ENCODE data around the gene RBPJ.

Gene RBPJ

DNA sequence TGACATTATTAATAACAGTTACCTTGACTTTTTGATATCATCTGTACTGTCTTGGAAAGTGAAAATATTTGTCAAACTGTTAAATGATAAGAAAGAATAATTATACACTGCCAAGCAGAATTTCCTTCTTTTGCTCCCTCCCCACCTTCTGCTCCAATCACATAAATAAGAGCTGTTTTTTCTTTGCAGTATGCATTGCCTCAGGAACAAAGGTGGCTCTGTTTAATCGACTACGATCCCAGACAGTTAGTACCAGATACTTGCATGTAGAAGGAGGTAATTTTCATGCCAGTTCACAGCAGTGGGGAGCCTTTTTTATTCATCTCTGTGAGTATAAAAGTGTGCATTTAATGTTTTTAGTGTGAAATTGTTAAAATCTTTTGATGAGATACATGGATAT lies 103.3 kb downstream of the RBPJ start:
- peak; percentile 77 to 79 for DNase-seq

DNA sequence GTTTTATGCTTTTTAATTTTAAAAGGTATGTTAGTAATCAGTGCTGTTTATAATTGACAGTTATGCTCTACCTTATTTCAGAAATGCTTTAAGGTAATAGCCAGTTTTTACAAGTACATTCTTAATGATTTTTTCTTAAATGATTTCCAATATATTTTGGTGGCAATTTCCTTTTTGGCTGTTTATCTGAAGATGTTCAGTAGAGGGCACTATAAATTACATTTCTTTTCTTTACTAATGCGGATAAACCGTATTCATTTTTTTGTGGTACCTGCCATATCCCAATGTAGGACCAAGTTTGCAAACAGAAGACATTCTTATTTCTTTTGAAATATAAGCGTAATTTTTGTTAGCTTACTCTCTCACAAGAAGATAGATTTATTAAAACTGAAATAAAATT lies 104.0 kb downstream of the RBPJ start:
- no peak for DNase-seq

DNA sequence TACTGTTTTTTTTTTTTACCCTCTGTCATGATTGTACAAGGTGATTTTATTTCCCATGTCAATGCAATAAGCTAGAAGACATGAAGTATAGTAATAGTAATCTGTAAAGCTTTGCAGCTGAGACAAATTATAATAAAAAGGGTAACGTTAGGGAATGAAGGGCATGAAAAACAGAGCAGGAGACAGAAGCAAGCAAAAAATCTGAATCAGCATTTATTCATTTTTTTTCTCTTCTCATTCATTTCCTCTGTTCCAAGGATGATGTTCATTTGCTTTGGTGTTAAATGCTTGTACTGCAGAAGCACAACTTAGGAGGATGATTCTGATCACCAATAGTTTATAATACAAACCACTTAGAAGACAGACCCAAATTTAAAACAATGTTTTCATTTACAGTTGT lies 105.1 kb downstream of the RBPJ start:
- DNase-seq = no peak

DNA sequence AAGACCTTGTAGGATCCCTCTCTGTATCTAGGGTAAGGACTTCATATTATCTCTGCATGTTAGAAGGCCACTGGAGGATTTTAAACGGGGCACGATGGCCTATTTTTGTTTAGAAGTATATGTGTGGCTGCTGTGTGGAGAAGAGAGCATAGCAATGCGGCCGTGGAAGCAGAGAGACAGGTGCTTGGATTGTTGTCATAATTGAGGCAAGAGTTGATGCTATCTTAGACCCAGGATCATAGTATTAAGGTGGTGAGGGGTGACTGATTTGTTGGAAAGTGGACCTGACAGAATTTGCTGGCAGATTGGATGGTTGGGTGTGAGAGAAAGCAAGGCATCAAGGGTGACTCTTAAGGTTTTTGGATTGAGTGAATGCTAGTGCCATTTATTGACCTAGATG lies 106.1 kb downstream of the RBPJ start:
- DNase-seq = no peak

DNA sequence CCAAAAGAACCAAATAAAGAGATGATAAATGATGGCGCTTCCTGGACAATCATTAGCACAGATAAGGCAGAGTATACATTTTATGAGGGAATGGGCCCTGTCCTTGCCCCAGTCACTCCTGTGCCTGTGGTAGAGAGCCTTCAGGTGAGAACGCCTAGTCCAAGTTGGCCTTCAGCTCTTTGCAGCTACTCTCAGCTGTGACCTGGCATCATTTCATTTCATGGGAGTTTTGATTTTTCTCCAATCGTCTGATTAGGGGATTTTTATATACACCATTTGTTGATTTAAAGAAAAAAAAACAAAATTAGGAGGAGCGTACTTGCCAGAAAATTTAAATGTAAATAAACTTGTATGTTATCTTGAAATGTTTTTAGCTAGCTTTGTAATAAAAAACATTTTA lies 109.1 kb downstream of the RBPJ start:
- DNase-seq = no peak

DNA sequence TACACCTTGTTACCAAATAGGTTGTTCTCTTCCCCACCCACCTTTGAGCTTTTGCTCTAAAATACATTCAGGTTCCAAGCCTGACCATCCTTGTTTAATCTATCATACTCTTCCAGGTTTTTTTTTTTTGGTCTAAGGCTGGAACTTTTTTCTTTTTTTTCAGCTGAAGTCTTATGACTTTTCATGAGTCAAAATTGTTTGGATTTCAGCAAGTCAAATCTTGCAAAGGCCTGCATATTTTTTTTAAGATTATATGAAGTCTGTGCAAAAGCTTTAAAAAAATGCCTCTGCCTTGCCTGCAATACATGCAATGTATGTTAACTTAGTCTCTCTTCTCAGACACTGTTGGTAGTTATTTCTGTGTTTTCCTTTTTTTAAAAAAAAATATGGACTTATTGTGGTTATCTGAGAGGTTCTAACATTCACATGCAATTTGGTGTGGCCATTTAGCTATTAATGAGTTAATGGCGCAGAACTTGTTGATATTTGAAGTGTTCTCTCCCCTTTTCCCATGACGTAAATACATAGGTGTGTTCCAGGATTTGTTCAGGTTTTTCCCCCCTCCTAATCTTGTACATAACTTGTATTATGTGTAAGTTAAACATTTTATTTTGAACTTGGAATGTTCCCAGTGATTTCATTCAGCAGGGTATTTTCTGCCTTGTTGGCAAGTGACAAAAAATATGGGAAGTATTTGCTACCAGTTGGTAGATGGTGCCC lies 110.8 kb downstream of the RBPJ start:
- DNase-seq = no peak

DNA sequence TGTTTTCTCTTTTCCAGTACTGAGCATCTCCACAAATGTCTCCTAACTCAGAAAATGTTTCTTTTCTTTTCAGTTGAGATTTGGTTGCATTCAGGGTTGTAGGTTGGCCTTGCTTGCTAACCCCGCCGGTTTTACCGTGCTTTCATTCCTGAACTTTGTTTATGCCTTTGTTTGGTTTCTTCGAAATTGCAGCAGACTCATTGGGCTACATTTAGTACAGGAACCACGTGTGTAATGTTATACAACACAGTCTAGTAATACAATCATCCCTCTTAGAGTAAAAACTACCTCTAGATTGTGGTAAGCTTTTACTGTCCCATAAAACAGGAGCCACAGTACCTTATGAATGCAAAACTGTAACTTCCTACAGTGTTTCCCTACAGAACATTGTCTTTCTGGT lies 111.6 kb downstream of the RBPJ start:
- DNase-seq = no peak

DNA sequence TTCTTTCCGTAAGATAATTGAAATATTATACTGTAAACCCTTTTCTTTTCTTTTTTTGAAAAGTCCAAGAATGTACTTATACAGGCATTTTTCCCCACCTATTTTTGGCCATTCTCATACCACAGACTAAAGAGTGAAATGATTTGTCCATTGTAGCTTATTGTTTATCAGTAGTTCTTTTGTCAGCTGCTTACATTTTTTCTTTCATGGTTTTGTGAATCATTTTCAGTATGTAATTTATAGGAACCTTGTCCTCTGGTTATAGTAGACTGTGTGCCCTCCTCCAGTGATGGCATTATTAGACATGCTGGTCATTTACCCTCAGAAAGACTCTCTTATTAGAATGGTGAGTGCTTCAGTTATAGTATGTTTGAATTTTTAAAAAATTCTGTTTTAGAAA lies 112.7 kb downstream of the RBPJ start:
- no peak for DNase-seq

DNA sequence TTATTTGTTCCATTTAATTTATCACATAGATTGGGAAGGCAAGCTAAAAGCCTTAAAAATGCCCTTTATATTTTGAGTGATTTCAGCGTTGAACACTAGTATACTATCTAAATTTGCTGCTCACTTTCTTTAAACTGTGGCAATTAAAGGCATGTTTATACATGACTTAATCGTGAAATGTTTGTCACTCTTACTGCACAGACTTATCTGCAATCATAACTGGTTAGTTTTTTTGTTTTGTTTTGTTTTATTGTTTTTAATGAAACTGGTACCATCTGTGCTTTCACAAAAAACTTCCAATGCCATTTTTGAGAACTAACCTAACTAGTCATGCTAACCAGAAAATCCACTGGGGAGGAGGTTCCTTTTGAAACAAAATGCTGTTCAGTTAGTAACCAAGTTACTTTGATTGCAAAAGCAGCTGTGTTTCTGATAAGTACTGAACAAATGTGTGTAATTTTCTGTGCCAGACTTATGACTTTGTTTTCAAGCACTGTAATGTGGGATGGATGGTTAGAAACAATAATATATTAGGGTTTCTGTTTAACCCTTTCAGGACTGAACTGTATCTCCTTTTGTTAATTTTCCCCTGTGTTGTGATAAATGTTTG lies 113.3 kb downstream of the RBPJ start:
- no peak for DNase-seq

DNA sequence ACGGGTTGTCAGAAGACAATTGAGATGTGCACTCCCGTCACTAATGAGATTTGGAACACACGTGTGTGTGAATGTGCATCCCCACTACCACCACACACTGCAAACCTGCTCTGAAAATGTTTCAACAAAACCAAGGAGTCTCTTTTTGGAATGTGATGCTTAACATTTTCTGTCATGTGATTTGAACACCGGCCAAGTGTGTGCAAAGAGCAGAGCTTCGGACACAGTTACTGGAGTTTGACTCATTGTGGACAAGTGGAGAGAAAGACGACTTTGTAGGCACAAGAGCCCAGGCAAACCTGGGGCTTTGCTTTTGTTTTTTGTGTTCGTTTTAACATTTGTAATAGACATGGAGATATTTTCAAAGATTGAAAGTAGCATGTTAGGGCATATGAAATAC lies 120.3 kb downstream of the RBPJ start:
- no peak for DNase-seq

DNA sequence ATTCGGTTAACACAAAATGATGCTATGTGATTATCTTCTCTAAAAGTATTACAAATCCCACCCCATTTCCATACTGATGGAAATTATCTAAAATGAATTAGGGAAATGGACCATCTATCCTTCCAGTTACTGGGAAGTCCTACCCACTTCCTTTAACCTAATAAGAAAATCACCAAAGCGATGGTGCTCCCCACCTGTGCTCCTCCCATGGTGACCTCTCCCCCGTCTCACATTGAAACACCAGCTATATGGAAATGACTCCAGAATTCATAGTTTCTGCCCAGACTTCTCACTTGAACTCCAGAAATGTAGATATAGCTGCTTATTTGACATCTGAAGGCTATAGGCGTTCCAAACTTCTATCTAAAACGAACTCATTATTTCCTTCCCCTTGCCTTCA lies 121.0 kb downstream of the RBPJ start:
- DNase-seq = no peak

DNA sequence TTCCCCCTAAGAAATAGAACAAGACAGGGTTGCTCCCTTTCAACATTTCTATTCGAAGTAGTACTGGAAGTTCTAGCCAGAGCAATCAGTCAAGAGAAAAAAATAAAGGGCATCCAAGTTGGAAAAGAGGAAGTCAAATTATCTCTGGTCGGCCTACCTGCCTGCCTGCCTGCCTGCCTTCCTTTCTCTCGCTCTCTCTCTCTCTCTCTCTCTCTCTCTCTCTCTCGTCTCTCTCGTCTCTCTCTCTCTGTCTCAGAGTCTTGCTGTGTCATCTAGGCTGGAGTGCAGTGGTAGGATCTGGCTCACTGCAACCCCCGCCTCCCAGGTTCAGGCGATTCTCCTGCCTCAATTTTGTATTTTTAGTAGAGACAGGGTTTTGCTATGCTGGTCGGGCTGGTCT lies 126.6 kb downstream of the RBPJ start:
- DNase-seq = no peak

DNA sequence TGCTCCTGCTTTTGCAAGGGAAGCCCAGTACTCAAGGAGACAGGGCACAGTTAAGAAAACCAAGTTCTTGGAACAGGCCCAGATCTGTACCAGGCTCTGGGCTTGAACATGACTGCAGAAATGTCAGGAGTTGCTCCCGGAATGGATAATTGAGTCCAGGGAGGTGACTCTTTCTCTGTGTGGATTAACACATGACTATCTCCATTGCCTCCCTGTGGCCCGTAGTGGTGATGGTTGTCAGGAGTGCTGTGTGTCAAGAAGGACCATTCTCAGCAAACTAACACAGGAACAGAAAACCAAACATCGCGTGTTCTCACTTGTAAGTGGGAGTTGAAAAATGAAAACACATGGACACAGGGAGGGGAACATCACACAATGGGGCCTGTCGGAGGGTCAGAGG lies 129.6 kb downstream of the RBPJ start:
- no peak for DNase-seq

DNA sequence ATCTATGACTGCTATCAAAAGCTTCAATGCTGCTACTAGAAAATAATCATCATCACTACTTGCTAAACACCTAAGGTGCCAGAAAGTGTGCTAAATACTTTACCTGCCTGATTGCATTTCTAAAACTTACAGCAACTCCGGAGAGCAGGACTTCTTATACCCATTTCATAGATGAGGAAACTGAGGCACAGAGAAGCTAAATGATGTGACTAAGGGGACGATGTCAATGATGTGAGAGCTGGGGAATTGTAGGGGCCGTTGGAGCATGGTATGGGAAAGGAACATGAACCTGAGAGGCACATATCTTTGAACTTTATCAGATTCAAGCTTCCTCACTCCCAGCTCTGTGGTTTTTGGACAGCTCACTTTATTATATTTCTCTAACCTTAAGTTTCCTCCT lies 130.8 kb downstream of the RBPJ start:
- DNase-seq = no peak

DNA sequence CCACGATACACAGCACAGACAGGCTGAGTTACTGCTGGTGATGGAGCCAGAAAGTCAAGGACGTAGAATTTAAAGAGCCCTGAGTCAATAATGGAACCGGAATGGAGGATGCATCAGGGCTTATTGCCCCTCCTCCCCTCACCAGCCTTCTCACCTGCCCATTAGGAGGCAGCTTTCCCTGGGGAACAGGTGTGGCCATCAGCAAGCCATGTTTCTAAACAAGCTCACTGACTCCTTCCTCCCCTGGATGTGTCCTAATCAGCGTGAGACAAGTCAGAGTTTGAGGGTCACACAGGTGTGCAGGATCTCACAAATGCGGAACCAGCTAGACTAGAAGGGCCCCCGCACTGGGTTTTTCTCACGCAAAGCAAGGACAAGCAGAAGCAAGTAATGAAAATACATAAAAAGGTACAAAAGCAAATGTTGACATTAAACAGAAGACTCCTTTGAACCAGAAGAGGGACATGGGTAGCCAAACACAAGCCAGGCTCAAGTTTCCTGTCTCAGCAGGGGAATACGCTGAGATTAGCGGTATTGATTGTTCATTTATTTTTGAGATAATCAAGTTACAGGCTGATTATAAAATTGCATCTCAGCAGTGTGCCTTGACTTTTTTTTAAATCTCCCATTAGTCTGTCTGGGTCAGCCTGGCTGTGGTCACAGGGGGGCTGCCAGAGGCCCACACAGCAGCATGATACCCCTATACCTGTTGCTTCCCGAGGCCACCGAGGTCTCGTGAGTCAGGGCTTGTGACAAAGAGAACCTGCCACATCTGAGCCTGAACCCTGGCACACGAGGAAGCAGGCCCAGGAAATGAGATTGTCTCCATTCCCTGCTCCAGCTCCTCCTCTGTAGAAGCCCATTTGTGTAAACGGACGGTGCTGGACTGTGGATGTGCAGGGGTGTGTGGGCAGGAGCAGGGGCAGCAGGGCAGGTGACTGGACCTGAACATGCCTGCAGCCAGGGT lies 132.0 kb downstream of the RBPJ start:
- DNase-seq = peak; percentile 62 to 86

DNA sequence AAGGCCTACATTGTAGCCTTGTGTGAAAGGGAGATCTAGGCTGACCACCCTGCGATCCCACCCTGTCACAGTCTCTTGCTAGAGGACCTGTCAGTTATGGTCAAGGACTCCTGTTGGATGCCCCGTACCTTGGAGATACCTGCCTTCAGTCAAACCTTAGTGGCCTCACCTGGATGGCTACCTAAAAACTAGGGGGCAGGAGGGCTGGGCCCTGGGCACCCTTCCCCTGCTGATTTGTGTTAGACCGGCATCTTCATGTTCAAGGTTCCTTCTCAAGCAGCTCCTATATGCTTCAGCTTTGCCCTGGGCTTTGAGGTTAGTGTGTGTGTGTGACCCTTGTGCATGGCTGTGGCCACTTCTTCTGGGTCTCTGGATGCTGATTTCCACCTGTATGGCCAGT lies 134.1 kb downstream of the RBPJ start:
- DNase-seq = no peak

DNA sequence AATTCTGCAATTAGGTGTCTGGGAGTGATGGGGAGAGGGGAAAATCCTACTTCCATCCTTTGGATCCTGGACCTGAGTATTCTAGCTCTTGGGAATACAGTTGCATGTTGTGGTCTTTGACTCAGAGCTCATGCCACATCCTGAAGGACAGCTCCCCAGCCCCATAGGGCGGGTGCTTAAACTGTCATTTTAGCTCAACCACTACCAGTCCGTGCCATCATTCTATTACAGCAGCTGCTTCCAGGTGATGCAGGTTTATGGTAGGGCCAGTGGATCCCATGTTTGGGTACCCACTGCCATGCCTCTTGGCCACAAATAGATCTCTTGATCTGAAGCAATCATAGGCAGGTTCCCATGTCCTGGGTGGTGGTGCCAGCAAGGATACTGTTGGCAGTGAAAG lies 134.8 kb downstream of the RBPJ start:
- no peak for DNase-seq

DNA sequence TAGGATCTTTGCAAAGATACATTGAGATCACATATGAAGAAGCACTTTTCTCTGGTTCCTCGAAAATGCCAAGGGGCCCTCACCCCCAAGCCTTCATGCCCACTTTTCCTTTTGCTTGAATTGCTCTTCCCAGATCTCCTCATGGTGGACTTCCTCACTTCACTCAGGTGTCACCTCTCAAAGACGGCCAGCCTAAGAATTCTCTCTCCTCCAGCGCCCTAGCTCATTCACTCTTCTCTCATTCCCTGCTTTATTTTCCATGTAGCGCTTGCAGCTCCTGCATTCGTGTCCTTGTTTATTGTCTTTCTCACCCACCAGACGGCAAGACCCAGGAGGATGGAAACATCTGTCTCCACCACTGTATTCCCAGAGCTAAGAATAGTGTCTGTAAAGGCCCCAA lies 136.6 kb downstream of the RBPJ start:
- DNase-seq = no peak

DNA sequence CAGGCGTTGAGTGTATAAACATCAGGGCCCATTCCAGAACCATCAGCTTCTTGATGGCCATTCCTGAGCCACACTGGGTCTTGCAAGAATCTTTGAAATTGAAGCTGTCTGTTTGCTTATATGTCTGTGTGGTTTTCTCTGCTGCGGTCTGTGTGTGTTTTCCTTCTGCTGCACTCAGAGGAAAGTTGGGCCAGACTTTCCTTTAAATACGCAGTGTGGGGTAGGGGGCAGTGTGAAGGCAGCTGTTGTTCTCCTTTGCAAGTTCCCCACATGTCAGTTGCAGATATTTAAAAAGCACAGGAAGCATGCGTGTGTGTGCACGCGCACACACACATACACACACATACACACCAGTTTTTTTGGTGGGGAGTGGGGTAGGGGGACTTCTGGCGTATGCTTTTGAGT lies 137.3 kb downstream of the RBPJ start:
- no peak for DNase-seq

DNA sequence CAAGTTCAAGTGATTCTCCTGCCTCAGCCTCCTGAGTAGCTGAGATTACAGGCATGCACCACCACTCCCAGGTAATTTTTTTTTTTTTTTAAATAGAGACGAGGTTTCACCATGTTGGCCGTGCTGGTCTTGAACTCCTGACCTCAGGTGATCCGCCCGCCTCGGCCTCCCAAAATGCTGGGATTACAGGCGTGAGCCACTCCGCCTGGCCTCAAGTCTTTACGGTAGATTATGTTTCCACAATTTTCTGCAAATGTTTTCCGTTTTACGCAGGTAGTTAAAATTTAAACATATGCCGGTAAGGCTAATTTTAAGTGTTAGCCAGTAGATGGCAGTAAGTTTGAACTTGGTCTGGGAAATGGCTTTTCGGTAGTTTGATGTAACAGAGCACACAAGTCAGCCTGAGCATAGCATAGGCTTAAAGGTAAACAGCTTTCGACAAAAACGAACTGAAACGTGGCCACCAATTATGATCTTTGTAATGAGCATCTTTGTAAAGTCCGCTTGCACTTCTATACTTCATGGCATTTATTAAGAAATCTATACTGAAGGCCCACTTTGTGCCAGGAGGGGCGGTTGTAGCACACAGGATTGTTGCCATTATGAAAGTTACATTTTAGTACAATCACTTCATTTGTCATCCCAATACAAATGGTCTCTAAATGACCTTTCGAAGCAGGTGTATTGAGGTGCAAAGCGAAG lies 138.4 kb downstream of the RBPJ start:
- peak; percentile 18 to 70 for DNase-seq

DNA sequence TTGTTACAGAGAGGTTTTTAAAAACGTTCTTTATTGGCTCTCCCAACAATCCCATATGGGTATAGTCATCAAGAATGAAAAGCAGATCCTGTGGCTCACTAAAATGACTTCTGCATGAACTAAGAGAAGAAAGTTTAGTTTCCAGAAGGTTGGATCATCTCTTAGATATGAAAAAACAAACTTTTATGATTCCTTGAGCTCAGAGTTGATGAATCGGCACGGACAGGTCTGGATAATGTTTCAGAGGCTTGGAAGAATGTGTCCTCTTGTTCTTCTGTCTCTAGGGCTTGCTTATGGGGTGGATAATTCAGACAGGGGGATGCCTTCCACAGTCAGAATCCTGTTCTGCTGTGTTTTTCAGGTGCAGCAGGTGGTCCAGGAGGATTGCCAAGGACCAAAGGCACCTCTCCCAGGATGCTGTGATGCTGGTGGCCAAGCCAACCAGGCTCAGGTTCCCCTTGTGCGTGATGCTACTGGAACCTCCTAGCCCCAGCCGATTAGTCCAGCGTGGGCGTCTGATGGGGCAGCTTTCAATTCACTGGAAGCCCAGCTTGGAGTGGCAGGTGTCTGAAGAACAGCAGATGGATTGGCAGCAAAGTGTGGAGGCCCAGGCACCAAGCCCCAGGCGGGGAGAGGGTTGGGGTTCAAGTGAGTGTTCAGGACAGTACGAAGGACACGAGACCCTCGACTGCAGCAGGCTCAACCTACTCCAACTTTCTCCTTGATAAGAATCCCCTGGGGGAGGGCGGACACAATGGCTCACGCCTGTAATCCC lies 139.1 kb downstream of the RBPJ start:
- DNase-seq = no peak

DNA sequence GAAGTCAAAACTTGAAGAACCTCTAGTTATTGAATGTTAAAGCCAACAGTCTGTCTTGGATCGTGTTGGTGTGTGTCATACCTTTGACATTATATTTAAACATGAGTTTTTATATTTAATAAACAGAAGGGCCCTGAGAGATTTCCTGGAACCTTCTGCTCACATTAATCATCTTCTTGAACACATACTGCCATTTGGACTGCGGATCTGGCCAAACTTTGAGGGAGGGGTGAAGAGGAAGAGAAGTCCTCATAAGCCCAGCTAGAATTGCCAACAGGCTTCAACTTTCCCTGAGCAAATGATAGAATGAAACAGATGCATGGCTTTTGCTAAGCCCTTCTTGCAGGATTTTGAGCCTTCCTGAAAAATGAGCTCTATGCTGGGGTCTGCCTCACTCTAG lies 142.1 kb downstream of the RBPJ start:
- no peak for DNase-seq

DNA sequence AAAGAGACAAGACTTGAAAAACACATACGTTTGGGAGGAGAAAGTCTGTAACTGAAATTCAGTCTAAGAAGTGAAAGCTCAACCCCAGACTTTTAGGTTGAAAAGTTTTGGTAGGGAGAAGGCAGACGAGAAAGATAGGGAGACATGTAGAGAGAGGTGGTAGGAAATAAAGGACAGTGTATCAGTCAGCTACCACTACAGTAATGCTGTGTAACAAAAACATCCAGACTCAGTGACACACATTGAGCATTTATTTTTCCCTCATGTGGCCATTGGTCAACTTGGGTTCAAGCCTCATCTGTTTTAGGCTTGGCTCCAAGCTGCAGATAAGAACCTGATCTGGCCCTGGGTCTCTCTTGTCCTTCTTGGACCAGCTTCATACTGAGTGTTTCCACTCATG lies 142.6 kb downstream of the RBPJ start:
- DNase-seq = no peak

All from NCI-H526 (cell line).